ENCODE results near the gene PPARA.

The PPARA gene

DNA sequence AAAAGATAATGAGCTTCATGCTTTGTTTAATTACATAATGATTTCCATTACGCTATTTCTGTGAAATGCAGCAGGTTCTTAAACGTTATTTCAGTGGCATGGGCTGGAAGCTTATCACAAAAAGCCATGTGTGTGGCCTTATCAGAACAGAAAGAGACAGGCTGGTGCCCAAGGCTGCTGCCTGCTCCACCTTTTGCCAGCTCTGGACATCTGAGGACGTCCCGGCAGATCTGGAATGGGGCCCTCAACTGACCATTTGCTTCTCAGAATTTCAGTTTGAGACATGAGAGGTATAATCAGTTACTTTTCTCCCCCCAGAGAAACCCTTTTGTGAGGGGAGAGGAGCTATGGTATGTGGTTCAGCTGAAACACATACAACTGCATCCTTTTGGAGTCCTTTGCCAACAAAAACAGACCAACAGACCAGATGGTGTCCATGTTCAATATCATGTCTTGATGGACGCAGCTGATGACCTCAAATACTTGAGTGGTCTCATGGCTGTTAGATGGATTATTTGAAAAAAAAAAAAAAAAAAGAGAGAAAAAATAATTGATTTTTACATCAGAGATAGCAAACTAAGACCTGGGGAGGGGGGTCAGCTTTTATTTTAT, 91.2 kb downstream of the PPARA start:
- no peaks in the 10 kb centered on the region for H3K4me1 ChIP-seq (ENCODE audit: control insufficient read depth in 1 of 2, insufficient read depth in 2 of 2, low read length in 2 of 2)
- no peaks in the 10 kb centered on the region for H3K9me3 ChIP-seq (ENCODE audit: insufficient read depth, low read depth, low read length)
- H3K79me1 ChIP-seq (ENCODE audit: low read length): no peaks in the 10 kb centered on the region
- no peak overlapping the region for H2BK12ac ChIP-seq (ENCODE audit: low read length)
- no peak overlapping the region for H3K18ac ChIP-seq (ENCODE audit: low read length)
- H3K4me3 ChIP-seq (ENCODE audit: low read depth, low read length): no peak overlapping the region
- no peak overlapping the region for H4K8ac ChIP-seq (ENCODE audit: low read depth, low read length)
- H3K36me3 ChIP-seq (ENCODE audit: control insufficient read depth in 1 of 2, insufficient read depth in 2 of 2, low read length in 2 of 2): peaks cover 4 to 5% of the 10 kb centered on the region in 2 experiments
- H3K4ac ChIP-seq (ENCODE audit: low read depth, low read length): no peak overlapping the region
- no peak overlapping the region for H3K4me2 ChIP-seq (ENCODE audit: low read length)
- DNase-seq: no peak
- H3K27me3 ChIP-seq (ENCODE audit: insufficient read depth, low read length): no peaks in the 10 kb centered on the region
- H2BK5ac ChIP-seq (ENCODE audit: low read depth, low read length, poor library complexity): no peak overlapping the region
- no peak overlapping the region for H2AFZ ChIP-seq (ENCODE audit: insufficient read depth, low read length, poor library complexity)
- no peaks in the 10 kb centered on the region for H3K79me2 ChIP-seq (ENCODE audit: control insufficient read depth, insufficient read depth, low read length, poor library complexity)
- no peak overlapping the region for H3K9ac ChIP-seq (ENCODE audit: low read length)
- H3K23ac ChIP-seq (ENCODE audit: low read length): no peak overlapping the region
- no peak overlapping the region for H3K14ac ChIP-seq (ENCODE audit: low read length)
- no peak overlapping the region for H2BK120ac ChIP-seq (ENCODE audit: insufficient read depth, low read length, poor library complexity)
- H2AK5ac ChIP-seq (ENCODE audit: low read length): no peak overlapping the region
- H4K91ac ChIP-seq (ENCODE audit: low read depth, low read length): no peak overlapping the region
- H3K27ac ChIP-seq (ENCODE audit: low read depth, low read length): no peak overlapping the region
- no peak overlapping the region for H4K12ac ChIP-seq (ENCODE audit: low read depth, low read length)
- no CpG with 5 or more reads among the region's 5 CpGs for WGBS (ENCODE audit: extremely low coverage, insufficient coverage, insufficient read length)

DNA sequence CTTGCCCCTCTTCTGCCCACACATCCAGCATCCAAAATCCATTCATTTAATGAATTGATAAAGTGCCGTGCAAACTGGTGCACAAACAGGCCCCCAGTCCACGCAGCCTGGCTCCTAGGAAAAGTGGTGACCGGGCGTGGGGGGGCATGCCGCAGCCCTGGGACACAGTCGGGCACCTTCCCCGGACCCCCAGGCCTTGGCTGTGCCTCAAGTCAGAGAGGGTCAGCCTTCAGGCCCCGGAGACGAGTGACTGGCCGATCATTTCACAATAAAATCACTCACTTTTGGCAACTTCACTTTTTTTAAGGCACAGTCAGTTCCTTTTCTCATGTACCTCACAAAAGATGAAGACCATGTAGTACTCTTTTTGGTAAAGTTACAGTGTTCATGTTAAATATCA, 91.8 kb downstream of the PPARA start:
- H2AK5ac ChIP-seq (ENCODE audit: low read length): no peak overlapping the region
- H4K12ac ChIP-seq (ENCODE audit: low read depth, low read length): no peak overlapping the region
- no peaks in the 10 kb centered on the region for H3K79me2 ChIP-seq (ENCODE audit: control insufficient read depth, insufficient read depth, low read length, poor library complexity)
- H2BK120ac ChIP-seq (ENCODE audit: insufficient read depth, low read length, poor library complexity): no peak overlapping the region
- DNase-seq: no peak
- H3K4me3 ChIP-seq (ENCODE audit: low read depth, low read length): no peak overlapping the region
- no peak overlapping the region for H3K23ac ChIP-seq (ENCODE audit: low read length)
- peaks cover 4 to 5% of the 10 kb centered on the region in 2 experiments for H3K36me3 ChIP-seq (ENCODE audit: control insufficient read depth in 1 of 2, insufficient read depth in 2 of 2, low read length in 2 of 2)
- no peak overlapping the region for H2BK5ac ChIP-seq (ENCODE audit: low read depth, low read length, poor library complexity)
- no peak overlapping the region for H3K18ac ChIP-seq (ENCODE audit: low read length)
- no CpG with 5 or more reads among the region's 10 CpGs for WGBS (ENCODE audit: extremely low coverage, insufficient coverage, insufficient read length)
- H3K27me3 ChIP-seq (ENCODE audit: insufficient read depth, low read length): no peaks in the 10 kb centered on the region
- H2AFZ ChIP-seq (ENCODE audit: insufficient read depth, low read length, poor library complexity): no peak overlapping the region
- no peak overlapping the region for H3K14ac ChIP-seq (ENCODE audit: low read length)
- no peak overlapping the region for H4K91ac ChIP-seq (ENCODE audit: low read depth, low read length)
- no peak overlapping the region for H2BK12ac ChIP-seq (ENCODE audit: low read length)
- no peaks in the 10 kb centered on the region for H3K79me1 ChIP-seq (ENCODE audit: low read length)
- H3K4me2 ChIP-seq (ENCODE audit: low read length): no peak overlapping the region
- H3K9me3 ChIP-seq (ENCODE audit: insufficient read depth, low read depth, low read length): no peaks in the 10 kb centered on the region
- no peak overlapping the region for H3K4ac ChIP-seq (ENCODE audit: low read depth, low read length)
- H3K27ac ChIP-seq (ENCODE audit: low read depth, low read length): no peak overlapping the region
- H4K8ac ChIP-seq (ENCODE audit: low read depth, low read length): no peak overlapping the region
- no peaks in the 10 kb centered on the region for H3K4me1 ChIP-seq (ENCODE audit: control insufficient read depth in 1 of 2, insufficient read depth in 2 of 2, low read length in 2 of 2)
- H3K9ac ChIP-seq (ENCODE audit: low read length): no peak overlapping the region

- no peak for DNase-seq
- Histone ChIP-seq H3K27ac (ENCODE audit: low read depth, low read length) (no peak overlapping the region), H3K36me3 (ENCODE audit: control insufficient read depth in 1 of 2, insufficient read depth in 2 of 2, low read length in 2 of 2) (peaks cover 4 to 5% of the 10 kb centered on the region in 2 experiments), H3K9me3 (ENCODE audit: insufficient read depth, low read depth, low read length) (no peaks in the 10 kb centered on the region), H3K4me1 (ENCODE audit: control insufficient read depth in 1 of 2, insufficient read depth in 2 of 2, low read length in 2 of 2) (peaks cover 0 to 2% of the 10 kb centered on the region in 2 experiments), H3K23ac (ENCODE audit: low read length) (no peak overlapping the region), H3K79me2 (ENCODE audit: control insufficient read depth, insufficient read depth, low read length, poor library complexity) (peaks cover 1% of the 10 kb centered on the region), H2BK120ac (ENCODE audit: insufficient read depth, low read length, poor library complexity) (no peak overlapping the region), H4K8ac (ENCODE audit: low read depth, low read length) (no peak overlapping the region), H3K27me3 (ENCODE audit: insufficient read depth, low read length) (no peaks in the 10 kb centered on the region), H3K14ac (ENCODE audit: low read length) (no peak overlapping the region), H4K91ac (ENCODE audit: low read depth, low read length) (no peak overlapping the region), H2AK5ac (ENCODE audit: low read length) (no peak overlapping the region), H2BK5ac (ENCODE audit: low read depth, low read length, poor library complexity) (no peak overlapping the region), H3K9ac (ENCODE audit: low read length) (no peak overlapping the region), H4K12ac (ENCODE audit: low read depth, low read length) (no peak overlapping the region), H3K79me1 (ENCODE audit: low read length) (peaks cover under 1% of the 10 kb centered on the region), H3K4me2 (ENCODE audit: low read length) (no peak overlapping the region), H2AFZ (ENCODE audit: insufficient read depth, low read length, poor library complexity) (no peak overlapping the region), H3K18ac (ENCODE audit: low read length) (no peak overlapping the region), H2BK12ac (ENCODE audit: low read length) (no peak overlapping the region), H3K4me3 (ENCODE audit: low read depth, low read length) (no peak overlapping the region), H3K4ac (ENCODE audit: low read depth, low read length) (no peak overlapping the region)
- WGBS (ENCODE audit: extremely low coverage, insufficient coverage, insufficient read length): no CpG with 5 or more reads among the region's 9 CpGs
Observed at GRCh38 chr22:46244771-46245170, 94.4 kb downstream of the PPARA start.

DNA sequence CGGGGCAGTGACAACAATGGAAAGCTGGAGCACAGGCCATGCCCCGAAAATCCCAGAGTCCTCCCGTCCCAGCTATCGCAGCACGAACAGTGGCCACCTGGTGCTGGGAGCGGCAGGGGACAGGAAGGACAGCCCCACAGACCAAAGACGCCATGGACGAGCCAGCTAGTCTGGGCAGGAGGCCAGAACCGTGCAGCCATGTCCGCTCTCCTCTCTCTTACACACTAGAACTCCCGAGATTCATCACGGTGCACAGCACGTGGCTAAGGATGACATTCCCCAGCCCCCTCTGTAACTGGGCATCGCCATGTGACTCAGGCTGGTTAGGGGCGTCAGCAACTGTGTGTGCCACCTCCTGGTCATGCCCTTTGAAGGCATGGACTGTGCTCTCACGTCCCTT, 95.2 kb downstream of the PPARA start:
- Histone ChIP-seq H4K8ac (ENCODE audit: low read depth, low read length) (no peak overlapping the region), H3K9me3 (ENCODE audit: insufficient read depth, low read depth, low read length) (peaks cover 1% of the 10 kb centered on the region), H4K12ac (ENCODE audit: low read depth, low read length) (no peak overlapping the region), H3K4me3 (ENCODE audit: low read depth, low read length) (no peak overlapping the region), H3K4me1 (ENCODE audit: control insufficient read depth in 1 of 2, insufficient read depth in 2 of 2, low read length in 2 of 2) (peaks cover under 1 to 3% of the 10 kb centered on the region in 2 experiments), H3K27me3 (ENCODE audit: insufficient read depth, low read length) (no peaks in the 10 kb centered on the region), H2BK120ac (ENCODE audit: insufficient read depth, low read length, poor library complexity) (no peak overlapping the region), H3K14ac (ENCODE audit: low read length) (no peak overlapping the region), H3K4me2 (ENCODE audit: low read length) (no peak overlapping the region), H3K23ac (ENCODE audit: low read length) (no peak overlapping the region), H4K91ac (ENCODE audit: low read depth, low read length) (no peak overlapping the region), H2BK12ac (ENCODE audit: low read length) (no peak overlapping the region), H3K9ac (ENCODE audit: low read length) (no peak overlapping the region), H3K18ac (ENCODE audit: low read length) (no peak overlapping the region), H3K79me2 (ENCODE audit: control insufficient read depth, insufficient read depth, low read length, poor library complexity) (peaks cover 6% of the 10 kb centered on the region), H2BK5ac (ENCODE audit: low read depth, low read length, poor library complexity) (no peak overlapping the region), H3K79me1 (ENCODE audit: low read length) (peaks cover 7% of the 10 kb centered on the region), H2AK5ac (ENCODE audit: low read length) (no peak overlapping the region), H2AFZ (ENCODE audit: insufficient read depth, low read length, poor library complexity) (no peak overlapping the region), H3K36me3 (ENCODE audit: control insufficient read depth in 1 of 2, insufficient read depth in 2 of 2, low read length in 2 of 2) (peaks cover 4 to 5% of the 10 kb centered on the region in 2 experiments), H3K4ac (ENCODE audit: low read depth, low read length) (no peak overlapping the region), H3K27ac (ENCODE audit: low read depth, low read length) (no peak overlapping the region)
- WGBS (ENCODE audit: extremely low coverage, insufficient coverage, insufficient read length): no CpG with 5 or more reads among the region's 16 CpGs
- no peak for DNase-seq

Measured in trophoblast cell (in vitro differentiated cells and primary cell).